A673 (cell line): ENCODE measurements around the gene RASA2. TPM values are rescaled to one million over a fixed set of nuclear protein-coding genes. Genes with fewer than 3 reads are reported as not detected.

Source experiments
- BruUV-seq: library from RNA; stranded (reverse); fragments of 400-500 nt; replicated peaks from 2 replicates; lab custom pipeline; 2021; lab: Mats Ljungman, UMichigan
- CTCF ChIA-PET: fragments of 300-600 bp; sonication (Branson Sonifier 250); formaldehyde crosslinking; loops from one replicate; lab custom pipeline; 2022; ENCODE audit warnings: antibody characterized with exemption; lab: Charles Lee
- POLR2A ChIA-PET: fragments of 300-600 bp; sonication (Branson Sonifier 250); formaldehyde crosslinking; loops from one replicate; lab custom pipeline; 2022; ENCODE audit warnings: antibody characterized with exemption; ENCODE audit not compliant: low non-redundant PET; lab: Charles Lee
- DNase-seq: peaks from one replicate; pipeline ENCODE4 v3.0.0-alpha.2; 2015; ENCODE audit warnings: low spot score
- H3K27ac ChIP-seq: fragments of 200-600 bp; sonication (generic); 2 replicates; pipeline ENCODE4 v1.5.1; 2016; ENCODE audit warnings: mixed run types, low read depth, mild to moderate bottlenecking, mixed read lengths, antibody characterized with exemption, low read length; ENCODE audit not compliant: poor library complexity, severe bottlenecking
- H3K27me3 ChIP-seq: fragments of 200-600 bp; sonication (generic); replicated peaks from 2 replicates; pipeline ENCODE4 v1.6.1; 2017; ENCODE audit warnings: mixed run types, low read depth, mild to moderate bottlenecking, mixed read lengths, antibody characterized with exemption, low read length; ENCODE audit not compliant: insufficient read depth, poor library complexity
- H3K36me3 ChIP-seq: fragments of 200-600 bp; sonication (generic); 2 replicates; pipeline ENCODE4 v1.6.1; 2016; ENCODE audit warnings: mixed run types, mild to moderate bottlenecking, mixed read lengths, antibody characterized with exemption, low read length; ENCODE audit not compliant: insufficient read depth, poor library complexity, severe bottlenecking
- H3K4me1 ChIP-seq: fragments of 200-600 bp; sonication (generic); 2 replicates; pipeline ENCODE4 v1.6.1; 2017; ENCODE audit warnings: mixed run types, mild to moderate bottlenecking, mixed read lengths, antibody characterized with exemption, low read length; ENCODE audit not compliant: insufficient read depth, poor library complexity, severe bottlenecking
- H3K4me3 ChIP-seq: fragments of 200-600 bp; sonication (generic); 2 replicates; pipeline ENCODE4 v1.5.1; 2016; ENCODE audit warnings: low read depth, mixed run types, mild to moderate bottlenecking, mixed read lengths, low read length; ENCODE audit not compliant: poor library complexity, severe bottlenecking
- H3K9me3 ChIP-seq: fragments of 200-600 bp; sonication (generic); 2 replicates; pipeline ENCODE4 v1.6.1; 2016; ENCODE audit warnings: mixed run types, low read depth, mild to moderate bottlenecking, mixed read lengths, antibody characterized with exemption, low read length; ENCODE audit not compliant: poor library complexity, severe bottlenecking
- CTCF ChIP-seq: fragments of 300-800, 200-600 bp; sonication (generic); conservative IDR thresholded peaks from 2 replicates; pipeline ENCODE4 v1.5.1; 2017; ENCODE audit warnings: low read depth, mild to moderate bottlenecking, antibody characterized with exemption, low read length, moderate library complexity, mixed read lengths
- EZH2 ChIP-seq: fragments of 200-600 bp; sonication (generic); IDR thresholded peaks from 2 replicates; pipeline ENCODE4 v1.6.1; 2017; ENCODE audit warnings: borderline replicate concordance, low read depth, mild to moderate bottlenecking, mixed read lengths, antibody characterized with exemption, low read length; ENCODE audit not compliant: poor library complexity, severe bottlenecking
- intact Hi-C: fragments of 100-400 bp; cut with micrococcal nuclease; formaldehyde crosslinking; loops from one replicate; pipeline ENCODE4 v1.10.0; 2022; ENCODE audit not compliant: unreplicated experiment
- total RNA-seq: library from RNA; stranded (reverse); gene quantifications from 2 replicates; pipeline ENCODE4 v1.2.3, GENCODE V29; 2021

RASA2 gene
- total RNA-seq, 1 experiment from 2014 or later = 17.1 TPM

- Histone ChIP-seq H3K4me1 (peaks cover 32% of the 10 kb centered on the region), H3K9me3 (no peaks in the 10 kb centered on the region), H3K36me3 (no peaks in the 10 kb centered on the region), H3K27me3 (no peaks in the 10 kb centered on the region), H3K4me3 (peak overlapping the region; percentile 86), H3K27ac (peak overlapping the region; percentile 66)
- CTCF ChIA-PET = no interaction called here
- BruUV-seq = no TSS peak
- DNase-seq = no peak
- TF ChIP-seq EZH2 = no peak
- POLR2A ChIA-PET = no interaction called here
- intact Hi-C loops = loop anchor here (5.0 kb wide), 1 partner anchor 46 kb away; no protein-coding TSS in a partner anchor
Observed at GRCh38 chr3:141486496-141486745, 406 bp upstream of the RASA2 start.

- BruUV-seq = no TSS peak
- peak; percentile 82 for DNase-seq
- Histone ChIP-seq H3K9me3 (no peaks in the 10 kb centered on the region), H3K36me3 (no peaks in the 10 kb centered on the region), H3K4me1 (peaks cover 44% of the 10 kb centered on the region), H3K27ac (peak overlapping the region; percentile 96), H3K27me3 (no peaks in the 10 kb centered on the region), H3K4me3 (peak overlapping the region; percentile 86)
- CTCF ChIA-PET = no interaction called here
- TF ChIP-seq CTCF (no peak), EZH2 (no peak)
- POLR2A ChIA-PET = interaction anchor here (0.6 kb wide), 1 partner anchor 85 kb away, joined by 3 read pairs; no protein-coding TSS in a partner anchor
- intact Hi-C loops = loop anchor here (5.0 kb wide), 1 partner anchor 45 kb away; no protein-coding TSS in a partner anchor
Observed at GRCh38 chr3:141487521-141488252, 860 bp downstream of the RASA2 start.

- Histone ChIP-seq H3K27me3 (no peaks in the 10 kb centered on the region), H3K36me3 (no peaks in the 10 kb centered on the region), H3K9me3 (no peaks in the 10 kb centered on the region), H3K4me3 (no peak overlapping the region), H3K27ac (no peak overlapping the region), H3K4me1 (peaks cover 51% of the 10 kb centered on the region)
- BruUV-seq = no TSS peak
- ChIA-PET POLR2A (no interaction called here), CTCF (interaction anchor here (0.5 kb wide), 1 partner anchor 424 kb away, joined by 3 read pairs; no protein-coding TSS in a partner anchor)
- no peak for DNase-seq
- intact Hi-C loops = loop anchor here (5.0 kb wide), 1 partner anchor 43 kb away; no protein-coding TSS in a partner anchor
- TF ChIP-seq CTCF (no peak), EZH2 (no peak)
Observed at GRCh38 chr3:141489203-141489602, 2.4 kb downstream of the RASA2 start.
